KOPT-K1 (cell line): ENCODE data around the gene VAPA.

Experiments used
- H3K27ac ChIP-seq: fragments of 200-600 bp; sonication (generic); 2 replicates; pipeline ENCODE4 v1.5.1; 2016; ENCODE audit warnings: antibody characterized with exemption, mild to moderate bottlenecking, low read depth, low read length; ENCODE audit not compliant: poor library complexity, severe bottlenecking
- H3K36me3 ChIP-seq: fragments of 200-600 bp; sonication (generic); 2 replicates; pipeline ENCODE4 v1.5.1; 2017; ENCODE audit warnings: antibody characterized with exemption, mild to moderate bottlenecking, low read length, moderate library complexity; ENCODE audit not compliant: insufficient read depth
- H3K9me3 ChIP-seq: fragments of 200-600 bp; sonication (generic); 2 replicates; pipeline ENCODE4 v1.5.1; 2017; ENCODE audit warnings: antibody characterized with exemption, low read length, mild to moderate bottlenecking; ENCODE audit not compliant: insufficient read depth, poor library complexity, severe bottlenecking

The VAPA gene

DNA sequence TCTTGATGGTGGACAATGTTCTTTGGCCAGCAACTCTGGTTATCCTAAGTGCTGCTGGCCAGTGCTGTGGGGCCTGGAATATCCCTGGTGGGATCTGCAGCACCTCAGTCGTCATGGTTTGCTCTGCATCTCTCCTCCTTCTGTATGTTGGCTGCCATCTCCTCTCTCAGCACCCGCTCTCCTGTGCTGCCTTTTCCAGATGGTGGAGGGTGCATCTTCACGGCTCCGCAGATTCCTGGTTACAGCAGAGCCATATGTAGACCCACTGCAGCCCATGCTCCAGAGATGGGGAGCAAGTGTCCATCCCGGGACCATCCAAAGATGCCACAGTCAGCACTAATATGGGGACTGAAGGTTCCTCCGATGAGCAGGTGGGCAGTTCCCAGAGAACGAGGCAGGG is 90.0 kb downstream of the VAPA start:
- H3K9me3 ChIP-seq: peaks cover 12% of the 10 kb centered on the region
- H3K36me3 ChIP-seq: no peaks in the 10 kb centered on the region
- no peak overlapping the region for H3K27ac ChIP-seq

DNA sequence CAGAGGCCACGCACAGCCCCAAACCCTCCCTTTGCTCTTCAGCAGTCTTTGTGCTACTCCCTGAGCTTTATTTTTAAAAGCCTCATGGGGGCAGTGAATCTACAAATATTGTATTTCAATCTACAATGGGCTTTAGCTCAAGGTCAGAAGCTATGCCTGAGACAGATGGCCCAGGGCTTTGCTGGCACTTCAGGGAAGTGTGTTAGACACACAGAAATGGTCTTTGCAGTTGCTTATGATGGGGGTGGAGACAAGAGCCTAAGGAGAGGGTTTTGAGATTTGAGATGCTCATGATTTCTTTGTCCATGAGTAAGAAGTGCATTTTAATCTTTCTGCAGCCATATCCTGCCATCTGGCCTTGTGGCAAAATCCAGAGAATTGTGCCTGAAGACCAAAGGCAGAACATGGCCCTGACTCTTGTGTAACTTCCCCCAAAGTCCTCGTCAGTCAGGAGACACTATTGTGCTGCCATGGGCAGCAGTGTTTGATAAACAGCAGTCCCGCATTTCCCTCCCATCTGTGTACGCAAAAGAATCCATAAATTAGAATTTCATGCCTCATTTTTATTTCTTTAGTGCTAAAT is 92.6 kb downstream of the VAPA start:
- Histone ChIP-seq H3K9me3 (no peaks in the 10 kb centered on the region), H3K36me3 (no peaks in the 10 kb centered on the region), H3K27ac (no peak overlapping the region)

DNA sequence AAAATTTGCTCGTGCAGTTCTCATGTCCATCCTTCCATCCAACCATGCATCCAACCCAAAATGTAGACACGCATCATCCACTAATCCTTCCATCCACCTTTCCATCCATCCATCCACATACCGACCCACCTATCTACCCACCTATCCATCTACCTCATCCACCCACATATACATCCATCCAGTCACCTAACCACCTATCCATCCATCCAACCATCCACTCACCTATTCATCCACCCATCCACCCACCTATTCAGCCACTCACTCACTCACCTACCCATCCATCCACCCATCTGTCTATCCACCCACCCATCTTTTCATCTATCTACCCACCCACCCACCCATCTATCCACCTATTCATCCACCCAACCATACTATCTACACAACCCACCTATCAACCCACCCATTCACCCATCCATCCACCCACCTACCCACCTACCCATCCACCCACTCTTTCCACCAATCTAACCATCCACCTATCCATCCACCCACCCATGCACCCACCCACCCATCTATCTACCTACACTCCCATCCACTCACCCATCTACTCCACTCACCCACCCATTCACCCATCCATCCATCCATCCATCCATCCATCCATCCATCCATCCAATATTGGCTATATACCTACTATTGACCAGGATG is 94.3 kb downstream of the VAPA start:
- H3K9me3 ChIP-seq: no peaks in the 10 kb centered on the region
- no peaks in the 10 kb centered on the region for H3K36me3 ChIP-seq
- no peak overlapping the region for H3K27ac ChIP-seq
